ENCODE measurements around the gene BMF.

- TF ChIP-seq POLR2AphosphoS5 (IDR thresholded peaks at IDR 0.05; ENCODE audit: low read depth): no peak
- TF ChIP-seq, protein P1, sequence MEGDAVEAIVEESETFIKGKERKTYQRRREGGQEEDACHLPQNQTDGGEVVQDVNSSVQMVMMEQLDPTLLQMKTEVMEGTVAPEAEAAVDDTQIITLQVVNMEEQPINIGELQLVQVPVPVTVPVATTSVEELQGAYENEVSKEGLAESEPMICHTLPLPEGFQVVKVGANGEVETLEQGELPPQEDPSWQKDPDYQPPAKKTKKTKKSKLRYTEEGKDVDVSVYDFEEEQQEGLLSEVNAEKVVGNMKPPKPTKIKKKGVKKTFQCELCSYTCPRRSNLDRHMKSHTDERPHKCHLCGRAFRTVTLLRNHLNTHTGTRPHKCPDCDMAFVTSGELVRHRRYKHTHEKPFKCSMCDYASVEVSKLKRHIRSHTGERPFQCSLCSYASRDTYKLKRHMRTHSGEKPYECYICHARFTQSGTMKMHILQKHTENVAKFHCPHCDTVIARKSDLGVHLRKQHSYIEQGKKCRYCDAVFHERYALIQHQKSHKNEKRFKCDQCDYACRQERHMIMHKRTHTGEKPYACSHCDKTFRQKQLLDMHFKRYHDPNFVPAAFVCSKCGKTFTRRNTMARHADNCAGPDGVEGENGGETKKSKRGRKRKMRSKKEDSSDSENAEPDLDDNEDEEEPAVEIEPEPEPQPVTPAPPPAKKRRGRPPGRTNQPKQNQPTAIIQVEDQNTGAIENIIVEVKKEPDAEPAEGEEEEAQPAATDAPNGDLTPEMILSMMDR (IDR thresholded peaks at IDR 0.05; ENCODE audit: insufficient read depth, low read length): no peak
- TF ChIP-seq, protein P2, sequence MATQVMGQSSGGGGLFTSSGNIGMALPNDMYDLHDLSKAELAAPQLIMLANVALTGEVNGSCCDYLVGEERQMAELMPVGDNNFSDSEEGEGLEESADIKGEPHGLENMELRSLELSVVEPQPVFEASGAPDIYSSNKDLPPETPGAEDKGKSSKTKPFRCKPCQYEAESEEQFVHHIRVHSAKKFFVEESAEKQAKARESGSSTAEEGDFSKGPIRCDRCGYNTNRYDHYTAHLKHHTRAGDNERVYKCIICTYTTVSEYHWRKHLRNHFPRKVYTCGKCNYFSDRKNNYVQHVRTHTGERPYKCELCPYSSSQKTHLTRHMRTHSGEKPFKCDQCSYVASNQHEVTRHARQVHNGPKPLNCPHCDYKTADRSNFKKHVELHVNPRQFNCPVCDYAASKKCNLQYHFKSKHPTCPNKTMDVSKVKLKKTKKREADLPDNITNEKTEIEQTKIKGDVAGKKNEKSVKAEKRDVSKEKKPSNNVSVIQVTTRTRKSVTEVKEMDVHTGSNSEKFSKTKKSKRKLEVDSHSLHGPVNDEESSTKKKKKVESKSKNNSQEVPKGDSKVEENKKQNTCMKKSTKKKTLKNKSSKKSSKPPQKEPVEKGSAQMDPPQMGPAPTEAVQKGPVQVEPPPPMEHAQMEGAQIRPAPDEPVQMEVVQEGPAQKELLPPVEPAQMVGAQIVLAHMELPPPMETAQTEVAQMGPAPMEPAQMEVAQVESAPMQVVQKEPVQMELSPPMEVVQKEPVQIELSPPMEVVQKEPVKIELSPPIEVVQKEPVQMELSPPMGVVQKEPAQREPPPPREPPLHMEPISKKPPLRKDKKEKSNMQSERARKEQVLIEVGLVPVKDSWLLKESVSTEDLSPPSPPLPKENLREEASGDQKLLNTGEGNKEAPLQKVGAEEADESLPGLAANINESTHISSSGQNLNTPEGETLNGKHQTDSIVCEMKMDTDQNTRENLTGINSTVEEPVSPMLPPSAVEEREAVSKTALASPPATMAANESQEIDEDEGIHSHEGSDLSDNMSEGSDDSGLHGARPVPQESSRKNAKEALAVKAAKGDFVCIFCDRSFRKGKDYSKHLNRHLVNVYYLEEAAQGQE (IDR thresholded peaks at IDR 0.05; ENCODE audit: insufficient replicate concordance, low read depth): no peak
Measured at GRCh38 chr15:40095371-40096093, 13.1 kb downstream of the BMF start.
